CD8-positive, alpha-beta memory T cell (primary cell): Measurements from ENCODE around the gene MYO3B. TPM values are rescaled to one million over a fixed set of nuclear protein-coding genes. Genes with fewer than 3 reads are reported as not detected.

Experiments
- CTCF ChIA-PET: fragments of 350-600 bp; sonication (Branson Sonifier 250); formaldehyde crosslinking; loops from one replicate; lab custom pipeline; 2021; ENCODE audit warnings: antibody characterized with exemption; lab: Charles Lee
- POLR2A ChIA-PET: fragments of 350-600 bp; sonication (Branson Sonifier 250); formaldehyde crosslinking; loops from one replicate; lab custom pipeline; 2021; ENCODE audit warnings: antibody characterized with exemption; lab: Charles Lee
- DNase-seq, 5 donors: peaks; one replicate each; pipeline versions ENCODE4 v3.0.0 to v3.0.0-alpha.2; 2020 to 2022; ENCODE audit warnings: mixed read lengths in 1 of 5
- H3K27ac ChIP-seq: one replicate; pipeline ENCODE4 v1.7.0; 2013; ENCODE audit warnings: low read depth, mild to moderate bottlenecking, low read length, moderate library complexity
- H3K27me3 ChIP-seq: 2 replicates; pipeline ENCODE4 v1.7.0; 2013; ENCODE audit warnings: low read length, mild to moderate bottlenecking; ENCODE audit not compliant: insufficient read depth, poor library complexity, severe bottlenecking
- H3K36me3 ChIP-seq: 2 replicates; pipeline ENCODE4 v1.7.0; 2013; ENCODE audit warnings: mild to moderate bottlenecking, low read length, moderate library complexity; ENCODE audit not compliant: insufficient read depth
- H3K4me1 ChIP-seq: 2 replicates; pipeline ENCODE4 v1.7.0; 2013; ENCODE audit warnings: mild to moderate bottlenecking, low read length, moderate library complexity; ENCODE audit not compliant: insufficient read depth
- H3K4me3 ChIP-seq: 2 replicates; pipeline ENCODE4 v1.7.0; 2013; ENCODE audit warnings: mild to moderate bottlenecking, low read length
- H3K9me3 ChIP-seq: 2 replicates; pipeline ENCODE4 v1.7.0; 2013; ENCODE audit warnings: mild to moderate bottlenecking, low read length
- H3K27ac Mint-ChIP-seq, 8 donors: one replicate each; pipeline ENCODE4 v1.8.0; 2020 to 2021; ENCODE audit warnings: mixed read lengths in 8 of 8, mild to moderate bottlenecking in 6 of 8, inconsistent platforms in 3 of 8, moderate library complexity in 3 of 8
- H3K27me3 Mint-ChIP-seq, 2 donors: one replicate each; pipeline ENCODE4 v1.8.0; 2020 to 2021; ENCODE audit warnings: mixed read lengths in 2 of 2, mild to moderate bottlenecking in 1 of 2, moderate library complexity in 1 of 2
- H3K36me3 Mint-ChIP-seq, 3 donors: one replicate each; pipeline ENCODE4 v1.8.0; 2020 to 2021; ENCODE audit warnings: mixed read lengths in 3 of 3, inconsistent platforms in 1 of 3, mild to moderate bottlenecking in 1 of 3
- H3K4me1 Mint-ChIP-seq, 3 donors: one replicate each; pipeline ENCODE4 v1.8.0; 2020 to 2021; ENCODE audit warnings: mixed read lengths in 3 of 3, inconsistent platforms in 1 of 3, mild to moderate bottlenecking in 1 of 3
- H3K4me3 Mint-ChIP-seq, 7 donors: one replicate each; pipeline ENCODE4 v1.8.0; 2020 to 2021; ENCODE audit warnings: mixed read lengths in 7 of 7, mild to moderate bottlenecking in 6 of 7, moderate library complexity in 4 of 7, inconsistent platforms in 2 of 7
- H3K9me3 Mint-ChIP-seq, 5 donors: one replicate each; pipeline ENCODE4 v1.8.0; 2020 to 2022; ENCODE audit warnings: mixed read lengths in 5 of 5, mild to moderate bottlenecking in 3 of 5, moderate library complexity in 2 of 5, inconsistent platforms in 1 of 5
- polyA plus RNA-seq: library from polyadenylated mRNA; unstranded; fragments of 300-500 nt; fragmentation: Illumina TruSeq; gene quantifications from one replicate; pipeline ENCODE4 v1.2.3, GENCODE V29; 2021
- total RNA-seq, 2 experiments: library from RNA; stranded (reverse); gene quantifications; one replicate each; pipeline ENCODE4 v1.2.3, GENCODE V29; 2021

Gene MYO3B
- total and polyA plus RNA-seq, 3 experiments from 2014 or later = 0.08 to 0.33 (median 0.18) TPM

DNA sequence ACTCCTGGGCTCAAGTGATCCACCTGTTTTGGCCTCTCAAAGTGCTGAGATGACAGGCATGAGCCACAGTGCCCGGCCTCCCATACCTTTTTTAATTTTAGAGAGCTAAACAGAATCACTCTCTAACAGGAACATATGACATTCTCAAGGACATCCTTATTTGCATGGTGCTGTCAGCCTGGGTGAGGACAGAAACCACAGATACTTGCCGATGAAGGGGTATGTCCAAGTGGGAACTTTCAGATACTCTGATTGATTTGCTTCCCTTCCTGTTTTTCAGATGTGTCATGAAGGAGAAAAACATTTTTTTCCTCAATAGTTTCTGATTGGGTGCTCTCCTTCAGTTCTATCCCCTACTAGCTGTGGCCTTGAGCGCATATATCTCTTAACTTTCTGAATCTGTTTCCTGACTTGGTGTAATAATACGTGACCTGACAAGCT lies 49.6 kb downstream of the MYO3B start:
- Mint-ChIP-seq H3K36me3 (no peaks in the 10 kb centered on the region), H3K27ac (no peak overlapping the region), H3K4me3 (no peak overlapping the region), H3K9me3 (no peaks in the 10 kb centered on the region), H3K27me3 (peaks cover 0 to 2% of the 10 kb centered on the region in 2 donors), H3K4me1 (no peaks in the 10 kb centered on the region)
- ChIA-PET CTCF (no interaction called here), POLR2A (no interaction called here)
- no peaks in the 10 kb centered on the region for H3K4me1 ChIP-seq
- DNase-seq = no peak
- no peak overlapping the region for H3K27ac ChIP-seq
- H3K36me3 ChIP-seq = no peaks in the 10 kb centered on the region
- no peak overlapping the region for H3K4me3 ChIP-seq
- H3K9me3 ChIP-seq = no peaks in the 10 kb centered on the region
- no peaks in the 10 kb centered on the region for H3K27me3 ChIP-seq

DNA sequence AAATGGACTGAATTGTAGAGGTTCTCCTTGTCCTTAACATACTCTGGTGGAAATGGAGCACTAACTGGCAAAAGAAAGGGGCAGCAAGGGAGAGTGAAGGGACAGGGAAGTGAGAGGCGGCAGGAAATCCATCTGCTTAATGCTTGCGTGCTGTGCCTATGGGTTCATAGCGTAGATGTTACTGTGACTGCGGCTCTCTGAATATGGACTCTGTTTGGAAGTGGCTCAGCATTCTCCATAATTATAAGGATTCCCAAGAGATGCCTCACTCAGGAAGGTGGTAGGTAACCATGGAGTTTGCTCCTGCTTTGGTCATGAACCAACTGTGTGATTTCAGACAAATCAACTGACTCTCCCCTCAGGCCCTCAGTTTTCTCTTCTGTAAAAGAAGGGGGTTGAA lies 50.0 kb downstream of the MYO3B start:
- Histone ChIP-seq H3K4me3 (no peak overlapping the region), H3K27me3 (no peaks in the 10 kb centered on the region), H3K27ac (no peak overlapping the region), H3K9me3 (no peaks in the 10 kb centered on the region), H3K4me1 (no peaks in the 10 kb centered on the region), H3K36me3 (no peaks in the 10 kb centered on the region)
- no peak overlapping the region for H3K4me3 Mint-ChIP-seq
- no peaks in the 10 kb centered on the region for H3K36me3 Mint-ChIP-seq
- no peaks in the 10 kb centered on the region for H3K4me1 Mint-ChIP-seq
- DNase-seq = no peak
- POLR2A ChIA-PET = no interaction called here
- CTCF ChIA-PET = no interaction called here
- no peaks in the 10 kb centered on the region for H3K9me3 Mint-ChIP-seq
- H3K27me3 Mint-ChIP-seq = peaks cover 0 to 2% of the 10 kb centered on the region in 2 donors
- H3K27ac Mint-ChIP-seq = no peak overlapping the region

DNA sequence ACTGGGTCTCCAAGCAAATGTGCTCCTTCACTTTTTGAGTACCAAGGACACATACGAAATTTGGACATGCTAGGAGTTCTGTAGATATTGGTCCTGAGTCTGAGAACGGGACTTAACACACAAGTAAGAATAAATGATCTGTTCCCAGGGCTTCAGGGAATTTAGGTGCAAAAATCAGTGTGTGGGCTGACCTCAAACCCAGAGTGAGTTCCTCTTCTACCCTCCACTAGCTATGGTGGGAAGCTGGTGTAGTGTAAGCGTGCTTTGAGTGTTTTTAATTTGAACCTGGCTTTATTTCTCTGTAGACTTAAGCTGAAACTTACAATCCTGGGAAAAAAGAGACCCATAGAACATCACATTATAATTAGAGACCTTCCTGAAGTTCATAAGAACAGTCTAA lies 50.5 kb downstream of the MYO3B start:
- Mint-ChIP-seq H3K36me3 (no peaks in the 10 kb centered on the region), H3K27me3 (peaks cover 0 to 2% of the 10 kb centered on the region in 2 donors), H3K4me3 (no peak overlapping the region), H3K9me3 (no peaks in the 10 kb centered on the region), H3K27ac (no peak overlapping the region), H3K4me1 (no peaks in the 10 kb centered on the region)
- POLR2A ChIA-PET = no interaction called here
- no peak overlapping the region for H3K4me3 ChIP-seq
- CTCF ChIA-PET = interaction anchor here (1.4 kb wide), 1 partner anchor 9 kb away, joined by 4 read pairs; no protein-coding TSS in a partner anchor
- no peak overlapping the region for H3K27ac ChIP-seq
- no peak for DNase-seq
- no peaks in the 10 kb centered on the region for H3K4me1 ChIP-seq
- H3K36me3 ChIP-seq = no peaks in the 10 kb centered on the region
- H3K27me3 ChIP-seq = no peaks in the 10 kb centered on the region
- H3K9me3 ChIP-seq = no peaks in the 10 kb centered on the region

DNA sequence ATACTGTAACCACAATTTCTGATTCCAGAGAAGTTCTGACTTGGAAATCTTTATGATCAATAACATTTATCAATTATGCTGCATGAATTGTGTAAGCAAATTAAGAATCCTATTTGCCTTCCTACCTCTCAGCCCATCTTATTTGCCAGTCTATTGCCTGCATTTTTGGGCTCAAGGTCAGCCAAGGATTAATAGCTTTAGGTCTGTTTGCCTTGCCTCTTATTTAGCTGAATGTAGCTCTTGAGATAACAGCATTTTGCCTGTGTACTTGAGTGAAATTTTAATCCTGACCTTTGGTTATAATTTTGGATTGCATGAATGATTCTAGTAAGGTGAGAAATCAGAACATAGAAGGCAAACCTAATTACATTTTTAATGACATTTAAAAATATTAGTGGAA lies 51.2 kb downstream of the MYO3B start:
- Mint-ChIP-seq H3K27ac (no peak overlapping the region), H3K4me3 (no peak overlapping the region), H3K4me1 (no peaks in the 10 kb centered on the region), H3K36me3 (no peaks in the 10 kb centered on the region), H3K27me3 (peaks cover 0 to 3% of the 10 kb centered on the region in 2 donors), H3K9me3 (no peaks in the 10 kb centered on the region)
- Histone ChIP-seq H3K36me3 (no peaks in the 10 kb centered on the region), H3K9me3 (no peaks in the 10 kb centered on the region), H3K27ac (no peak overlapping the region), H3K27me3 (no peaks in the 10 kb centered on the region), H3K4me3 (no peak overlapping the region), H3K4me1 (no peaks in the 10 kb centered on the region)
- CTCF ChIA-PET = interaction anchor here (1.4 kb wide), 1 partner anchor 8 kb away, joined by 4 read pairs; no protein-coding TSS in a partner anchor
- POLR2A ChIA-PET = no interaction called here
- DNase-seq = no peak

DNA sequence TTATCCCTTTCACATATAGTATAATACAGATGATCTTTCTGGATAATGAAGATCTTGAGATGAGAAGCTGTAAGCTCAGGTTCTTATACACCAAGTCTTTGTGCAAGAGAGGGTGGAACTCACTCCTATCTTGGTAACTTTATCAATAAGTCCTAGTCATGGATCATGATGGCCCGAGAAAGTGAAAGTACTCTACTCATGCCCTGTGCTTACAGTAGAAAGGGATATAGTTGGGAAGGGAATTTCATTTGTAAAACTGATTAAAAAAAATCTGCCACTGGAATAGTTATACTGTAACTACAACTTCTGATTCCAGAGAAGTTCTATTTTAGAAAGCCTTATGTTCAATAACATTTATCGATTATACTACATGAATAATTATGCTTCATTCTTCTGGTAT lies 51.8 kb downstream of the MYO3B start:
- Mint-ChIP-seq H3K27me3 (peaks cover 0 to 3% of the 10 kb centered on the region in 2 donors), H3K27ac (no peak overlapping the region), H3K36me3 (no peaks in the 10 kb centered on the region), H3K4me1 (no peaks in the 10 kb centered on the region), H3K9me3 (no peaks in the 10 kb centered on the region), H3K4me3 (no peak overlapping the region)
- no peaks in the 10 kb centered on the region for H3K9me3 ChIP-seq
- ChIA-PET CTCF (interaction anchor here (1.4 kb wide), 1 partner anchor 8 kb away, joined by 4 read pairs; no protein-coding TSS in a partner anchor), POLR2A (no interaction called here)
- no peak for DNase-seq
- H3K36me3 ChIP-seq = no peaks in the 10 kb centered on the region
- no peak overlapping the region for H3K4me3 ChIP-seq
- no peak overlapping the region for H3K27ac ChIP-seq
- no peaks in the 10 kb centered on the region for H3K27me3 ChIP-seq
- no peaks in the 10 kb centered on the region for H3K4me1 ChIP-seq

DNA sequence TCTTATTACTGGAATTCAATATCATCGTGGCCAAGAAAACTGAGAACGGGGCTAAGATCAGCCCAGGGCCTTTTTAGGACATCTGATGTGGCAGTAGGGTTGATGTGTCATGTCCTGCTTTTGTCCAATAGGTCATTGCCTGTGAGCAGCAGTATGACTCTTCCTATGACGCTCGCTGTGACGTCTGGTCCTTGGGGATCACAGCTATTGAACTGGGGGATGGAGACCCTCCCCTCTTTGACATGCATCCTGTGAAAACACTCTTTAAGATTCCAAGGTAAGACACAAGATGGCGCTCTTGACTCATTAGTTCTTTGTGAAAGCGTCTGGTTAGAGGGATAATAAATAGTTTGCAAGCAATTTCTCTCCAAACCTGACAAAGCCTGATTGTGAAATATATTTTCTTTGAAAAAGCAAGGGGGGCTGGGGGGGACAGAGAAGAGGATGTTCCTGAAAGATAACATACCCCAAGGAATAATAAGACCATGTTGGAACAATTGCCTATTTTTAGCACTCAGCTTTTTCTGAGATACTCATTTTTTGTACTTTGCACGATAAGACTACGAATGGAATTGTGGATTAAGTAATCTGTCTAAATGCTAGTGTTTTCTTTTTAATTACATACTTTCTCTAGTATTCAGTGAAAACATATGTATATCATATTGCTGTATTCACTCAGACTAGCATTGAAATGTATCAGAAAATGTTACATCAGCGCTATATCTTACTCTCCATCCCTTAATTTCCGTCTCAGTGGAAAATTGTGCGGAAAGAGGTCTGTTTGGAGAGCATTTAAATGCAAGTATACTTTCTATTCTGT lies 58.1 kb downstream of the MYO3B start:
- H3K9me3 ChIP-seq = no peaks in the 10 kb centered on the region
- H3K4me3 ChIP-seq = no peak overlapping the region
- no peaks in the 10 kb centered on the region for H3K4me1 Mint-ChIP-seq
- no peaks in the 10 kb centered on the region for H3K27me3 ChIP-seq
- H3K9me3 Mint-ChIP-seq = no peaks in the 10 kb centered on the region
- CTCF ChIA-PET = no interaction called here
- DNase-seq = no peak
- POLR2A ChIA-PET = no interaction called here
- peaks cover 7 to 19% of the 10 kb centered on the region in 2 donors for H3K27me3 Mint-ChIP-seq
- no peak overlapping the region for H3K27ac ChIP-seq
- H3K27ac Mint-ChIP-seq = no peak overlapping the region
- no peaks in the 10 kb centered on the region for H3K36me3 Mint-ChIP-seq
- no peaks in the 10 kb centered on the region for H3K4me1 ChIP-seq
- H3K36me3 ChIP-seq = no peaks in the 10 kb centered on the region
- H3K4me3 Mint-ChIP-seq = no peak overlapping the region

DNA sequence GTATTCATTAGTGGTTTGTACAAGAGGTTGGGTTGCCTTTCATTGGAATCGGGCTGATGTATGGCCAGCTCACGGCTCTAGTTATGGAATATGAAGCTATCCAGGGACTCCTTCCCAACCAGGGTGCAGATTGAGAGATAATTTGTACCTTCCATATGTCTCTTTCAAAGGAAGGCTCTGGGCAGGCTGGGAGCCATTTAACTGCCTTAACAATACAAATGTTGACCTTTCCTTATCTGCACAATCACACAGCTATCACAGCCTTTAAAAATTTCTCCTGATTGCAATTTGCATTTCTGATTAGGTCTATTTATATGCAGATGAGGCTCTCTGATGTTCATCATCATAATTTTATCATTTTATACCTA lies 58.7 kb downstream of the MYO3B start:
- ChIA-PET CTCF (interaction anchor here (1.3 kb wide), 1 partner anchor 7 kb away, joined by 4 read pairs; no protein-coding TSS in a partner anchor), POLR2A (no interaction called here)
- Mint-ChIP-seq H3K36me3 (no peaks in the 10 kb centered on the region), H3K9me3 (no peaks in the 10 kb centered on the region), H3K27me3 (peaks cover 7 to 25% of the 10 kb centered on the region in 2 donors), H3K4me1 (no peaks in the 10 kb centered on the region), H3K27ac (no peak overlapping the region), H3K4me3 (no peak overlapping the region)
- H3K27ac ChIP-seq = no peak overlapping the region
- no peak overlapping the region for H3K4me3 ChIP-seq
- no peak for DNase-seq
- H3K4me1 ChIP-seq = no peaks in the 10 kb centered on the region
- H3K9me3 ChIP-seq = no peaks in the 10 kb centered on the region
- no peaks in the 10 kb centered on the region for H3K36me3 ChIP-seq
- H3K27me3 ChIP-seq = no peaks in the 10 kb centered on the region

DNA sequence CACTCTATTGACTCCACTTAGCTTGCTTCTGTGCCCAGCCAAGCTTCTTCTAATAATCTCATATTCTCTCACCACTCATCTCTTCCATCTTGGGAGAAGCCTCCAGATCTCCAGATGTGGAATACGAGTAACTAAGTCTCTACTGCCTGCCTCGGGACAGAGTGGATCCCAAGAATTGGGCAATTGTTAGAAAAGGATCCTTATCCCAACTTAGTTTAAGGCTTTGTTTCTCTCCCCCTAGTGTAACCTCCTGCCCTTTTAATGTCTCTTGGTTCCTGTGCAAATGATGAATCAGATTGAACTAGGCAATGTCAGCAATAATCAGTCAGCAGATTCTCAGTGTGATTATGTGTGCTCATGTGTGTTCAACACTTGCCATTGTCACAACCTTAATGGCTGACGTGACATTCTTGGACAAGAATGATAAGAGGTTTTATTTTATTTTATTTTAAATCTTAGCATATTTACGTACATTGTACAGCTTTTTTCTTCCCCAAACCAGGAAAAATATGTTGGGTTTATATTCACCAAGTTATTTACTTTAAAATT lies 59.7 kb downstream of the MYO3B start:
- no peaks in the 10 kb centered on the region for H3K36me3 ChIP-seq
- H3K4me1 ChIP-seq = no peaks in the 10 kb centered on the region
- ChIA-PET POLR2A (no interaction called here), CTCF (interaction anchor here (1.3 kb wide), 1 partner anchor 8 kb away, joined by 4 read pairs; no protein-coding TSS in a partner anchor)
- H3K27ac ChIP-seq = no peak overlapping the region
- no peak overlapping the region for H3K4me3 ChIP-seq
- Mint-ChIP-seq H3K9me3 (no peaks in the 10 kb centered on the region), H3K27ac (no peak overlapping the region), H3K27me3 (peaks cover 7 to 28% of the 10 kb centered on the region in 2 donors), H3K36me3 (no peaks in the 10 kb centered on the region), H3K4me1 (no peaks in the 10 kb centered on the region), H3K4me3 (no peak overlapping the region)
- no peaks in the 10 kb centered on the region for H3K27me3 ChIP-seq
- H3K9me3 ChIP-seq = no peaks in the 10 kb centered on the region
- DNase-seq = no peak
